Left ventricle myocardium inferior (tissue), 1 donor: ENCODE results near the gene RRP1. TPM values are rescaled to one million over a fixed set of nuclear protein-coding genes. Genes with fewer than 3 reads are reported as not detected.

Experiments
- DNase-seq: peaks from one replicate; pipeline ENCODE4 v3.0.0-alpha.2; 2020
- H3K27ac ChIP-seq: fragments of 200-600 bp; replicated peaks from 2 replicates; pipeline ENCODE4 v1.8.0; 2021
- H3K27me3 ChIP-seq: fragments of 200-600 bp; 2 replicates; pipeline ENCODE4 v1.8.0; 2021; ENCODE audit warnings: low read depth
- H3K36me3 ChIP-seq: fragments of 200-600 bp; 2 replicates; pipeline ENCODE4 v1.8.0; 2021
- H3K4me1 ChIP-seq: fragments of 200-600 bp; 2 replicates; pipeline ENCODE4 v1.8.0; 2021
- H3K4me3 ChIP-seq: fragments of 200-600 bp; 2 replicates; pipeline ENCODE4 v1.8.0; 2021; ENCODE audit warnings: mild to moderate bottlenecking, moderate library complexity
- H3K9me3 ChIP-seq: fragments of 200-600 bp; replicated peaks from 2 replicates; pipeline ENCODE4 v1.8.0; 2021
- CTCF ChIP-seq: fragments of 200-600 bp; IDR thresholded peaks from 2 replicates; pipeline ENCODE4 v1.8.0; 2021; ENCODE audit warnings: antibody characterized with exemption, mild to moderate bottlenecking, borderline replicate concordance
- intact Hi-C: fragments of 100-400 bp; cut with micrococcal nuclease; formaldehyde crosslinking; loops from one replicate; pipeline ENCODE4 v1.11.0; 2022
- long read RNA-seq: library from polyadenylated mRNA; unstranded; transcript quantifications from one replicate; pipeline ENCODE4 v2.0.0, GENCODE V29; 2021
- total RNA-seq: library from RNA; stranded (reverse); fragmentation: NEBNext Ultra II Directional; extraction: Animal tissue kit (Norgen Biotek cat#: 25700); gene quantifications from one replicate; pipeline ENCODE4 v1.2.1, GENCODE V29; 2021
- donor health status: DM: no; HTN: yes; CAD: no; lungs with severe emphysema.

RRP1 gene
- 8.5 TPM for total RNA-seq
- long read RNA-seq, transcript RRP1-207 (13 exons, 3,022 nt): major isoform, 18 of 21 reads
- long read RNA-seq, partial matches to known transcripts: 1 of 21 reads
- long read RNA-seq, other reads (novel, unspliced or antisense): 2 of 21 reads

GRCh38 chr21:43789276-43790009 is at the start of gene RRP1:
Gene RRP1, plus strand, starts transcription at chr21:43789577. Its CDS starts 53 bp downstream, at chr21:43789630.
- TF ChIP-seq CTCF: peak; percentile 99
- peaks cover 31% of the 10 kb centered on the region for H3K36me3 ChIP-seq
- no peaks in the 10 kb centered on the region for H3K9me3 ChIP-seq
- peaks cover 24% of the 10 kb centered on the region for H3K4me1 ChIP-seq
- peak within 1 kb of the TSS; percentile 94 for H3K4me3 ChIP-seq
- DNase-seq: peak; percentile 90
- H3K27ac ChIP-seq: peak within 1 kb of the TSS; percentile 91
- intact Hi-C loops: no loop called here
- H3K27me3 ChIP-seq: no peaks in the 10 kb centered on the region

- H3K9me3 ChIP-seq: no peaks in the 10 kb centered on the region
- H3K36me3 ChIP-seq: peaks cover 30% of the 10 kb centered on the region
- no peak overlapping the region for H3K4me3 ChIP-seq
- H3K27ac ChIP-seq: no peak overlapping the region
- no peak for TF ChIP-seq CTCF
- intact Hi-C loops: no loop called here
- no peak for DNase-seq
- no peaks in the 10 kb centered on the region for H3K27me3 ChIP-seq
- peaks cover 22% of the 10 kb centered on the region for H3K4me1 ChIP-seq
These were observed 49.5 kb upstream of the RRP1 start for GRCh38 chr21:43739621-43740435.

- intact Hi-C loops: no loop called here
- peaks cover 38% of the 10 kb centered on the region for H3K36me3 ChIP-seq
- DNase-seq: no peak
- H3K27ac ChIP-seq: peak overlapping the region; percentile 28
- H3K4me3 ChIP-seq: peak overlapping the region; percentile 25
- no peaks in the 10 kb centered on the region for H3K9me3 ChIP-seq
- peaks cover 14% of the 10 kb centered on the region for H3K4me1 ChIP-seq
- no peak for TF ChIP-seq CTCF
- no peaks in the 10 kb centered on the region for H3K27me3 ChIP-seq
These were observed 48.8 kb upstream of the RRP1 start for GRCh38 chr21:43740497-43741156.

- DNase-seq: no peak
- intact Hi-C loops: no loop called here
These were observed 47.8 kb upstream of the RRP1 start for GRCh38 chr21:43741423-43742096.

More at GRCh38 chr21:43741423-43742096, 47.8 kb upstream of the RRP1 start:
- Histone ChIP-seq H3K4me3 (no peak overlapping the region), H3K27me3 (no peaks in the 10 kb centered on the region), H3K36me3 (peaks cover 44% of the 10 kb centered on the region), H3K9me3 (no peaks in the 10 kb centered on the region), H3K4me1 (peaks cover 13% of the 10 kb centered on the region), H3K27ac (no peak overlapping the region)
- no peak for TF ChIP-seq CTCF
